GM19025 (cell line): ENCODE results near the gene THAP3.

Experiments
- ATAC-seq: cut with Tn5 transposase; IDR thresholded peaks from one replicate; pipeline ENCODE4 v1.9.1; 2021; ENCODE audit warnings: mild to moderate bottlenecking, low read depth, moderate library complexity; ENCODE audit not compliant: unreplicated experiment

The THAP3 gene

GRCh38 chr1:6666696-6667095 lies 42.0 kb downstream of the THAP3 start:
- ATAC-seq = no peak

- no peak for ATAC-seq
These were observed 42.5 kb downstream of the THAP3 start for GRCh38 chr1:6667139-6667538.

GRCh38 chr1:6668503-6668902 lies 43.8 kb downstream of the THAP3 start:
- no peak for ATAC-seq

- ATAC-seq = no peak
These were observed 47.9 kb downstream of the THAP3 start for GRCh38 chr1:6672558-6672957.

DNA sequence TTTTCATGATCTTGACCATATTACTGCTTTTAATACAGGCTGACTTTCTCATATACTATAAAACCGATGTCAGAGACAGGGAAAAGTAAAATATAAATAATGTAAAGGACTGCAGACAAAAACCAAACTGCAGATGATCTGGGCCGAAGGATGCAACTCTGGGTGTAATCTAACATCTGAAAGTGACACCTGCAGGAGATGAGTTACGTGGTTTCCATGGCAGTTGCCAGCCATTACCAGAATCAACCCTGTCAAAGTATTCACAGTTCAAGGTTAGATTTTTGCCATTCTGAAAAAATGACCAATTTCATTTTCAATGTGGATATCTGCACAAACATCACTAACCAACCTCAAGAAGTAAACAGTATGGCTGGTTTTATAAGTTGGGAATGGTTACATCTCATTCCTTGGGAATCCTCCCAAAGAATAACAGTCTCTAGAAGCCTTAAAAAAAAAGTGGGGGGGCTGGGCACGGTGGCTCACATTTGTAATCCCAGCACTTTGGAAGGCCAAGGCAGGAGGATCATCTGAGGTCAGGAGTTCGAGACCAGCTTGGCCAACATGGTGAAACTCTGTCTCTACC lies 49.2 kb downstream of the THAP3 start:
- no peak for ATAC-seq

DNA sequence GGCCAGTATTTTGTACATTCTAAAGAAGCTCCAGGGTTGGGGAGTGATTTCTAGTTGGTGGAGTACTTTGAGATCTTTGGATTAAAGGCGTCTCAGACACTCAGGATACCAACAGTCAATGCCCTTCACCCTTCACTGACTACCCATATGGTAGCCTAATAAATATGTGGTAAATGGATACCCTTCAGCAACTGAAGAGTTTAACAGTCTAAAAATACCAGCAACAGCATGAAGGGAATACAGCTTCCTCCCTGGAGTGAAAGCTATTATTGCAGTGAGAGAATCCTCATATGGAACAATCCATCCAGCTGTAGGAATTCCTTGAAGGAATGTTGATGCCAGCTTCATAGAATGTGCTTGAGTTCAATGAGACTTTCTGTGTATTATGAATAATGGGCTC lies 50.1 kb downstream of the THAP3 start:
- no peak for ATAC-seq

DNA sequence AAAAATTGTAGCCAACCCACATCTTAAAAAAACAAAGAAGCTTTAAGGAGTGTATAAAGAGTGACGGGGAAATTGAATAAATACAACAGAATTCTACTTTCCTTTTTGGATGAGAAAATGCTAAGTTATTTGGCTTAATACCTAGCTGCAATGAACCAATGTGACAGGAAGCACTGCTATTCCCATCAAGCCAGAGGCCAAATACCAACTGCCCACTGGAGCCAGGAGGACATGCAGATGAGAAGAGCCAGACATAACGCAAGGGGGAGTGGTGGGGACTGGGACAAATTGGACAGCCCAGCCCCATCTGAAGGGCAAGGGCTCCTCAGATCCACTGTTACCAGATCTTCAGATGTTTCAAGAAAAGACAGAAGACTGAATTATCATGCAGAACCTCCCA lies 51.3 kb downstream of the THAP3 start:
- no peak for ATAC-seq
